Eye (tissue), 1 donor: ENCODE results near the gene C11orf71.

Source experiments
- DNase-seq: peaks from one replicate; pipeline ENCODE4 v3.0.0-alpha.2; 2015

C11orf71 gene

GRCh38 chr11:114353443-114353842 lies 46.9 kb downstream of the C11orf71 start:
- peak; percentile 10 for DNase-seq

GRCh38 chr11:114350022-114350421 lies 50.3 kb downstream of the C11orf71 start:
- no peak for DNase-seq
